RWPE2 (cell line): ENCODE results near the gene SLC7A6.

ENCODE experiments used
- ATAC-seq: fragments of 200-7000 bp; cut with Tn5 transposase; 3 replicates; pipeline ENCODE4 v1.9.1; 2021; ENCODE audit warnings: low read depth
- DNase-seq: peaks from one replicate; pipeline ENCODE4 v3.0.0-alpha.2; 2020; ENCODE audit warnings: low spot score
- H3K27ac ChIP-seq: fragments of 450-650 bp; 2 replicates; pipeline ENCODE4 v1.5.1; 2017; ENCODE audit warnings: mild to moderate bottlenecking; ENCODE audit not compliant: poor library complexity, severe bottlenecking
- H3K27me3 ChIP-seq: fragments of 250-450 bp; sonication (Bioruptor Pico); 2 replicates; pipeline ENCODE4 v1.5.1; 2021; ENCODE audit warnings: mild to moderate bottlenecking, moderate library complexity; ENCODE audit not compliant: insufficient read depth, poor library complexity, severe bottlenecking
- H3K36me3 ChIP-seq: fragments of 250-450 bp; sonication (Bioruptor Pico); 2 replicates; pipeline ENCODE4 v1.5.1; 2020; ENCODE audit warnings: low read depth, mild to moderate bottlenecking, moderate library complexity
- H3K4me1 ChIP-seq: fragments of 250-450 bp; sonication (Bioruptor Pico); 2 replicates; pipeline ENCODE4 v1.5.1; 2021; ENCODE audit warnings: mild to moderate bottlenecking, moderate library complexity; ENCODE audit not compliant: insufficient read depth, poor library complexity, severe bottlenecking
- H3K4me3 ChIP-seq: fragments of 250-450 bp; sonication (Bioruptor Pico); 2 replicates; pipeline ENCODE4 v1.5.1; 2021; ENCODE audit warnings: mild to moderate bottlenecking, moderate library complexity; ENCODE audit not compliant: severe bottlenecking
- H3K9me3 ChIP-seq: fragments of 250-450 bp; sonication (Bioruptor Pico); 2 replicates; pipeline ENCODE4 v1.5.1; 2021; ENCODE audit warnings: mild to moderate bottlenecking, moderate library complexity; ENCODE audit not compliant: severe bottlenecking
- TF ChIP-seq, protein P1 (sequence below): fragments of 450-650 bp; IDR thresholded peaks from one replicate; pipeline ENCODE4 v1.5.1; 2017; ENCODE audit warnings: mild to moderate bottlenecking, moderate library complexity; ENCODE audit not compliant: poor library complexity, severe bottlenecking

Gene SLC7A6

DNA sequence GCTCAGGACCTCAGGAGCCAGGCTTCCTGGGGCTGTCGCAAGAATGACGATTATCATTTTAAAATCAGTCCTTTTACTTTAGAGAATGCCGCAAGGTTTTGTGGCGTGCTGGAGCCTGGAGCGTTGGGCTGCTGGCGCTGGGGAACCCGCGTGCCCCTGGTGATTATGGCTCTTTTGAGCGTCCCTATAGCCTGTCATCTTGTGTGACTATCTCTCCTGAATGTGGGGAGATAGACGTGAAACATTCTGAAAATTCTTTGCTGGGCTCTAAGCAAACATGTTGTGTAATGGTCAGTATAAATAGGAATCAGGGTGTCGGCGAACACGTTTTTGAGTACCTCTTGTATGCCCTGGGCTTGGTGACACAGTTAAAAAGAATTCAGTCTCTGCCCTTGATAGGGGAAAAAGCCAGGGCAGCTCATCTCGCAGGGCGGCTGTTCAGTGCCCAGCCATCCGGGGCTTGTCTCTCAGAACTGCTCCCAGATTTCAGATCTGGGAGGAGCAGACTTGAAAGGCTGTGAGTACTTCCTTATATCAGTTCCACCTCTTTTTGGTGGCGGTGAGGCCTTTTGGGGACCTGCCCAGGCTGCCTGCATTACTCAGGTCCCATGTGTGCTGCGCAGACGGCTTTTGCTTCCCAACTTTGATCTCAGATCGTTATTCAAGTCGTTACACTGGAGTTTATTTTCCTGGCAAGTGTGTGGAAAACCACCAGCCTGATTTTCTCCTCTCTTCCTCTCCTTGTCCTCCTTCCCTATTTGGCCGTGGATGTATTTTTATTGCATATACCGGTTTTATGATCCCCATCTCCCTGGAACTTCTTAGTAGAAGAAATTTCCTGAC lies 973 bp downstream of the SLC7A6 start:
- ATAC-seq (peak; percentile 76), DNase-seq (no peak)
- no peaks in the 10 kb centered on the region for H3K27me3 ChIP-seq
- no peaks in the 10 kb centered on the region for H3K9me3 ChIP-seq
- peak overlapping the region; percentile 91 for H3K4me3 ChIP-seq
- H3K36me3 ChIP-seq, result peaks cover 17% of the 10 kb centered on the region
- peaks cover 4% of the 10 kb centered on the region for H3K4me1 ChIP-seq
- TF ChIP-seq, protein P1, sequence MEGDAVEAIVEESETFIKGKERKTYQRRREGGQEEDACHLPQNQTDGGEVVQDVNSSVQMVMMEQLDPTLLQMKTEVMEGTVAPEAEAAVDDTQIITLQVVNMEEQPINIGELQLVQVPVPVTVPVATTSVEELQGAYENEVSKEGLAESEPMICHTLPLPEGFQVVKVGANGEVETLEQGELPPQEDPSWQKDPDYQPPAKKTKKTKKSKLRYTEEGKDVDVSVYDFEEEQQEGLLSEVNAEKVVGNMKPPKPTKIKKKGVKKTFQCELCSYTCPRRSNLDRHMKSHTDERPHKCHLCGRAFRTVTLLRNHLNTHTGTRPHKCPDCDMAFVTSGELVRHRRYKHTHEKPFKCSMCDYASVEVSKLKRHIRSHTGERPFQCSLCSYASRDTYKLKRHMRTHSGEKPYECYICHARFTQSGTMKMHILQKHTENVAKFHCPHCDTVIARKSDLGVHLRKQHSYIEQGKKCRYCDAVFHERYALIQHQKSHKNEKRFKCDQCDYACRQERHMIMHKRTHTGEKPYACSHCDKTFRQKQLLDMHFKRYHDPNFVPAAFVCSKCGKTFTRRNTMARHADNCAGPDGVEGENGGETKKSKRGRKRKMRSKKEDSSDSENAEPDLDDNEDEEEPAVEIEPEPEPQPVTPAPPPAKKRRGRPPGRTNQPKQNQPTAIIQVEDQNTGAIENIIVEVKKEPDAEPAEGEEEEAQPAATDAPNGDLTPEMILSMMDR, result no peak
- H3K27ac ChIP-seq, result peak overlapping the region; percentile 89

DNA sequence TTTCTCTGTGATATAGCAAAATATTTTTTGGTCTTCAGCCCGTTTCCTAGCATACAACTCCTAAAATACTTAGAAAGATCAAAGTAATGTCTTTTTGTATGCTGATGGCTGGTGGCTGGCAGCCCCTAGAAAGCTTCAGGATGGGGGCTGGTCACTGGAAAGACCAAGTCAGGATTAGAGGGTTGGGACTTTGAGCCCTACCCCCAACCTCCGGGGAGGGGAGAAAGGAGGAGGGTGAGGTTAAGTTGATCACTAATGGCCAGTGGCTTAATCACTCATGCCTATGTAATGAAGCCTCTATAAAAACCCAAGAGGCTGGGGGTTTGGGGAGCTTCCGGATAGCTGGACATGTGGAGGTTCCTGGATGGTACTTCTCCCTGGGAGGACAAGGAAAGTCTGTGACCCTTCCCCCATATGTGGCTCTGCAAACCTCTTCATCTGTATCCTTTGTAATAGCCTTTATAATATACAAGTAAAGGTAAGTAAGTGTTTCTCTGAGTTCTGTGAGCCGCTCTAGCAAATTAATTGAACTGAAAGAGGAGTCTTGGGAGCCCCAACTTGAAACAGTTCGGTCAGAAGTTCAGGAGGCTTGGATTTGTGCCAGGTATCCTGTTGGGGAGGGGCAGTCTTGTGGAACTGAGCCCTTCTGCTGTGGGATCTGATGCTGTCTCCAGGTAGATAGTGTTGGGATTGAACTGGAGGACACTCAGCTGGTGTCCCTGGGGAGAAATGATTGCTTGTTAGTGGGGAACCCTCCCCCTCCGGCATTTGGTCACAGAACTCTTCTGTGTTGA lies 3.5 kb downstream of the SLC7A6 start:
- H3K4me1 ChIP-seq, result peaks cover 8% of the 10 kb centered on the region
- TF ChIP-seq, protein P1, result no peak
- no peaks in the 10 kb centered on the region for H3K9me3 ChIP-seq
- DNase-seq, result no peak
- no peaks in the 10 kb centered on the region for H3K27me3 ChIP-seq
- H3K27ac ChIP-seq, result no peak overlapping the region
- H3K36me3 ChIP-seq, result peaks cover 17% of the 10 kb centered on the region
- ATAC-seq, result no peak
- H3K4me3 ChIP-seq, result no peak overlapping the region

DNA sequence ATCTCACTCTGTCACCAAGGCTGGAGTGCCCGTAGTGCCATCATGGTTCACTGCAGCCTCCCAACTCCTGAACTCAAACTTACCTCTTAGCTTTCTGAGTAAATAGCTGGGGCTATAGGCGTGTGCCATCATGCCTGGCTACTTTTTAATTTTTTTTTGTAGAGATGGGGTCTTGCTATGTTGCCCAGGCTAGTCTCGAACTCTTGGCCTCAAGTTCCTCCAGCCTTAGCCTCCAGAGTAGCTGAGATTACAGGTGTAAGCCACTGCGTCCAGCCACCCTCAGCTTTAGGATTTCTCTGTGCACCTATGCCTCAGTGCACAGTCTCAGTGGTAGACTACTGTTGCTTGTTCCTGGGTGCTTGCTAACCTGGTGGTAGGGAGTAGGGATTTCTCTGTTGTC lies 5.5 kb downstream of the SLC7A6 start:
- H3K27me3 ChIP-seq, result no peaks in the 10 kb centered on the region
- H3K4me3 ChIP-seq, result no peak overlapping the region
- H3K4me1 ChIP-seq, result peaks cover 14% of the 10 kb centered on the region
- H3K9me3 ChIP-seq, result no peaks in the 10 kb centered on the region
- no peak for DNase-seq
- TF ChIP-seq, protein P1, result no peak
- peaks cover 27% of the 10 kb centered on the region for H3K36me3 ChIP-seq
- ATAC-seq, result no peak
- H3K27ac ChIP-seq, result no peak overlapping the region

DNA sequence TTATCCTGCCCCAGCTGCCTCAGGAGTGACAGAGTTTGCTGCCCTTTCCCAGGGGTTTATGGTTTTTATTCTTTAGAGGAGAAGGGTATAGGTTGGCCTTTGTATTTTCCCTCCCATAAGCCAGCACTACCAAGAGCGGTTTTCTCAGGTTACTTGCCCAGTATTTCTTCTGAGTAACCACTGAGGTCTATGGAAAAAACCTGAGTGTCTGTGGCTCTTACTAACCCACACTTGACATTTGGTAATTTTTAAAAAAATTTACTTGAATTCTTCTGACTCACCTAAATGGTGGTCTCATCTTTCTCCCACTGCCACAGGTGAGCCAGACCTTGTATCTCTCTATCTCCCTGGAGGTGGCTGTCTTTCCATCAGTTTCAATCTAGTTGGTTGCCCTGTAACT lies 6.0 kb downstream of the SLC7A6 start:
- peaks cover 31% of the 10 kb centered on the region for H3K36me3 ChIP-seq
- no peak overlapping the region for H3K4me3 ChIP-seq
- H3K4me1 ChIP-seq, result peaks cover 17% of the 10 kb centered on the region

More for the DNA sequence above, 6.0 kb downstream of the SLC7A6 start:
- Histone ChIP-seq H3K27me3 (no peaks in the 10 kb centered on the region), H3K9me3 (no peaks in the 10 kb centered on the region), H3K27ac (no peak overlapping the region)
- TF ChIP-seq, protein P1, result no peak
- ATAC-seq, result no peak
- no peak for DNase-seq
